MG63 (cell line): ENCODE results near the gene LDHD. TPM values are rescaled to one million over a fixed set of nuclear protein-coding genes. Genes with fewer than 3 reads are reported as not detected.

ENCODE experiments used
- DNase-seq: peaks from one replicate; pipeline ENCODE4 v3.0.0-alpha.2; 2020
- H3K27me3 ChIP-seq: fragments of 250-450 bp; sonication (Bioruptor Pico); 2 replicates; pipeline ENCODE4 v1.5.1; 2020; ENCODE audit warnings: mild to moderate bottlenecking, moderate library complexity
- H3K36me3 ChIP-seq: fragments of 250-450 bp; sonication (Bioruptor Pico); 2 replicates; pipeline ENCODE4 v1.5.1; 2020; ENCODE audit warnings: mild to moderate bottlenecking, moderate library complexity
- H3K4me3 ChIP-seq: fragments of 250-450 bp; sonication (Bioruptor Pico); 2 replicates; pipeline ENCODE4 v1.5.1; 2020; ENCODE audit warnings: mild to moderate bottlenecking, moderate library complexity
- H3K9me3 ChIP-seq: fragments of 250-450 bp; sonication (Bioruptor Pico); 2 replicates; pipeline ENCODE4 v1.5.1; 2020; ENCODE audit warnings: mild to moderate bottlenecking, moderate library complexity
- total RNA-seq: library from RNA; depleted of rRNA; stranded (reverse); fragments of >200 nt; shearing (Covaris generic); gene quantifications from 2 replicates; pipeline ENCODE4 v1.2.3, GENCODE V29; 2014; ENCODE audit warnings: low replicate concordance

Gene LDHD
- total RNA-seq, 1 experiment from 2014 or later: not detected

GRCh38 chr16:75121949-75122568, 5.5 kb upstream of the LDHD start:
- no peaks in the 10 kb centered on the region for H3K27me3 ChIP-seq
- 0 out of 2 replicates have a peak, but pooled peaks cover 2% of the 10 kb centered on the region for H3K9me3 ChIP-seq
- H3K4me3 ChIP-seq: no peak overlapping the region
- DNase-seq: no peak
- H3K36me3 ChIP-seq: no peaks in the 10 kb centered on the region

GRCh38 chr16:75120253-75120652, 3.7 kb upstream of the LDHD start:
- no peak for DNase-seq
- Histone ChIP-seq H3K4me3 (no peak overlapping the region), H3K27me3 (no peaks in the 10 kb centered on the region)

GRCh38 chr16:75118943-75119539, 2.5 kb upstream of the LDHD start:
- no peaks in the 10 kb centered on the region for H3K36me3 ChIP-seq
- 0 out of 2 replicates have a peak, but pooled peaks cover 2% of the 10 kb centered on the region for H3K9me3 ChIP-seq
- H3K4me3 ChIP-seq: no peak overlapping the region
- no peaks in the 10 kb centered on the region for H3K27me3 ChIP-seq
- no peak for DNase-seq

More at GRCh38 chr16:75120253-75120652, 3.7 kb upstream of the LDHD start:
- no peaks in the 10 kb centered on the region for H3K36me3 ChIP-seq
- H3K9me3 ChIP-seq: 0 out of 2 replicates have a peak, but pooled peaks cover 2% of the 10 kb centered on the region

GRCh38 chr16:75116911-75117245, 298 bp upstream of the LDHD start:
- Histone ChIP-seq H3K27me3 (no peaks in the 10 kb centered on the region), H3K4me3 (no peak overlapping the region), H3K36me3 (no peaks in the 10 kb centered on the region), H3K9me3 (no peaks in the 10 kb centered on the region)
- no peak for DNase-seq

DNA sequence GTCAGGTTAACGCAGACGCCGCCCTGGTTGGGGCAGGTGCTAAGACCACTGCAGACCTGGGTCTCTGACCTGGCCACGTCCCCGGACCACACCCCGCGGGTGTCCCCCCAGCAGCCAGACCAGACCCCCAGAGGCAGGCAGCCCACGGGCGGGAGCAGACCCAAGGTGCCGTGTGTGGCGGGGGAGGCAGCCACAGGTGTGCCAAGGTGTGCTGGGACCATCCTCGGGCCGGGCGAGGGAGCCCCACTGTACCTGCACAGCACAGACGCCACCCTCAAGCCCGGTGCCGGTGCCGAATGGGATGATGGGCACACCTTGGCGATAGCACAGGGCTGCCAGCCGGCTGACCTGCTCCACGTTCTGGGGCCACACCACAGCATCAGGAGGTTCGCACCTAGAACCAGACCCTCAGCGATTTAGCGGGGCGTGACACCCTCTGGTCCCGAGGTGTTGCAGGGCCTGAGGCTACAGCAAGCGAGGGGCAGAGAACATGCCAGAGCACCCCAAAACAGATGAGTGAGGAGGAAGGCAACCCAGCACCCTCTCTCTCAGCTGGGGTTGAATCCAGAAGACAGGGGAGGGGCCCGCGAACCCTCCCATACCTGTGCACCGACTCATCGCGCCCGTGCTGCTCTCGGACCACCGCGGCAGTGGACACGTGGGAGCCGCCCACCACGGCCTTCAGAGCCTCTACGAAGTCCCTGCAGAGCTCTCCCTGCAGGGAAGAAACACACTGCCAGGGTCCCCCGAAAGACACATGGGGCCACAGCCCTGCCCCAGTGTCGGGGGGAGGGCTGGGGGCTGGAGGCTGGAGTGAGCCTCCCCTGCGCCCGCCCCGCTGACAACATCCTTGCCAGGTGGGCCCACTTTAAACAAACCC, 1.4 kb downstream of the LDHD start:
- no peak for DNase-seq
- Histone ChIP-seq H3K4me3 (no peak overlapping the region), H3K27me3 (no peaks in the 10 kb centered on the region), H3K36me3 (no peaks in the 10 kb centered on the region), H3K9me3 (no peaks in the 10 kb centered on the region)

DNA sequence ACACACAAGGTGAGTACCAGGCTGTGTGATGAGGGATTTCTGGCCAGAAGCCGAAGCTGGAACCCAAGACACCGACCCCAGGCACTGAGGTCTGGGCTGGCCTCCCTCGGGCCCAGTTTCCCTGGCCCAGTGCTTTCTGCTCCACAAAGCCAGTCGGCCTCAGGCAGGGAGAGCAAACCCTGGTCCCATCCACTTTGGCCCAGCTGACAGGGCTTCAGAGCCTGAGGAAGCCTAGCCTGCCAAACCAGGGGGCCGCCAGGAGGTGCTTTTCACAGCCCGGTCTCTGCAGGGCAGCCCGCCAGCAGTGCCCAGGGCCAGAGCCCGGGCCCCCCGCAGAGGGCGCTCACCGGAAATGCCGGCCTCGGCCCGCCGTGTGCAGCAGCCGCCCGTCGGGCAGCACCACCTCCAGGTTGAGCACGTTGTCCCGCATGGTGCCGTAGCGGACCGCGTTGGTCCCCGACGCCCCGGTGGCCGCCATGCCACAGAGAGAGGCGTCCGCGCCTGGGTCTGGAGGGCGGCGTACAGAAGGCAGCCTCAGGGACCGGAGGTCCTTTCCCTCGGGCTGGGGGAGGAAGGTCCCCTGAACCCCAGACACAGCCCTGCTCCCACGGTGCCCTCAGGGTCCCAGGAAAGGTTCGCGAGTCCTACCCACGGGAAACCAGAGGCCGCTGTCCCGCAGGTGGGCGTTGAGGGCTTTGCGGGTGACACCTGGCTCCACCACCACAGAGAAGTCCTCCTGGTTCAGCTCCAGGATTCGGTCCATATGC, 2.2 kb downstream of the LDHD start:
- H3K9me3 ChIP-seq: no peaks in the 10 kb centered on the region
- H3K4me3 ChIP-seq: no peak overlapping the region
- DNase-seq: no peak
- no peaks in the 10 kb centered on the region for H3K27me3 ChIP-seq
- H3K36me3 ChIP-seq: no peaks in the 10 kb centered on the region

DNA sequence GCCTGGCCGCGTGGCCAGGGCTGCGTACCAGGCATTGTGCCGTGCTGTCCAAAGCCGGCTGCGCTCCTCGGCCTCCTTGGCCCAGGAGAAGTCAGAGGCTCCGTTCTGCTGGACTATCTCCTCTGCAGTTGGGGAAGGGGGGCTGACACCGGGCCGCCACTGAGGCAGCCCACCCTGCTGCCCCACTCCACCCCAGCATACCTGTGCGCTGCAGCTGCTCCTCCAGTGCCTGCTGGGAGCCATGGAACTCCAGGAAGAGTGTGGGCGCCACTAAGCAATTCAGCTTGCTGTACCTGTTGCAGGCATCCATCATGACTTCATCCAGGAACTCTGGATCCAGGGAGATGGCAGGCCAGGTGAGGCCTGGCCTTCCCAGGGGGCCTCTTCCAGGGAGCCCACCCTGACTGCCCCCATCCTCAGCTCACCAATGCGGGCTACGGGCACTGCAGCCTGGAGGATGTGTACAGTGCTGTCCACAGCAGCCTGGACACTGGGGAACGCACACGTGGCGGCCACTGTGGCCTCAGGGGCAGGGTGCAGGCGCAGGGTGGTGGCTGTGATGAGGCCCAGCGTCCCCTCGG, 2.9 kb downstream of the LDHD start:
- Histone ChIP-seq H3K4me3 (no peak overlapping the region), H3K9me3 (no peaks in the 10 kb centered on the region), H3K27me3 (no peaks in the 10 kb centered on the region), H3K36me3 (no peaks in the 10 kb centered on the region)
- DNase-seq: no peak

DNA sequence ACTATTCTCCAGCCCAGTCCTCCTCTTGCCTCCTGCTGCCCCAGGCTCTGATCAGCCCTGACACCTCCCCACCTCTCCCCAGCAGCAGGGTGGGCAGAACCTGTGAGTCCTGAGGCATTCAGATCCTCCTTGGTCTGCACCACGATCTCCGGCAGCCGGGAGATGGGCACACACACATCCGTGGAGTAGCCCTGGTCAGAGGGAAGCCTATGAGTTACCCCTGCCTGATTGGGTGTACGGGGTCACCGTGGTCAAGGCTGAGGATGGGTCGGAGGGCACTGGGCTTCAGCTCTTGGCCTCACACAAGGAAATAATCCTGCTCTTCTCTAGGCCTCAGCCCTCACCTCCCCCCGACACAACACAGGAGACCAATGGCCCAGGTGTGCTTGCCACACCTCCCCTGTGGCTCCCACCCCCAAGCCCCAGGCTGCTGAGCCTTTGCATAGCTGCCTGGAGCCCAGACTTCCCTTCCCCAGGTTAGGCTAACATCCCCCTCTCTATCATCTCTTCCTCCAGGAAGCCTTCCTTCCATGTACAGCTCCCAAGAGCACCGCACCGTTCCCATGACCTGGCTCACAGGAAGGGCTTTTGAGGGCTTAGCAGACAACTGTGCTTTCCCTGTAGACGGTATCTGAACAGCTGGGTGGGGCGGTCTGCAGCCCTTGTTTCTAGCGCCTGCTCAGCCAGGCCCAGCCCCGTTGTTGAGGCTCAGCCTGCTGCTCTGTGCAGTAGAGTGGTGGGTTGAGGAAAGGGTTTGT, 3.7 kb downstream of the LDHD start:
- Histone ChIP-seq H3K36me3 (no peaks in the 10 kb centered on the region), H3K9me3 (no peaks in the 10 kb centered on the region), H3K4me3 (no peak overlapping the region), H3K27me3 (no peaks in the 10 kb centered on the region)
- no peak for DNase-seq

DNA sequence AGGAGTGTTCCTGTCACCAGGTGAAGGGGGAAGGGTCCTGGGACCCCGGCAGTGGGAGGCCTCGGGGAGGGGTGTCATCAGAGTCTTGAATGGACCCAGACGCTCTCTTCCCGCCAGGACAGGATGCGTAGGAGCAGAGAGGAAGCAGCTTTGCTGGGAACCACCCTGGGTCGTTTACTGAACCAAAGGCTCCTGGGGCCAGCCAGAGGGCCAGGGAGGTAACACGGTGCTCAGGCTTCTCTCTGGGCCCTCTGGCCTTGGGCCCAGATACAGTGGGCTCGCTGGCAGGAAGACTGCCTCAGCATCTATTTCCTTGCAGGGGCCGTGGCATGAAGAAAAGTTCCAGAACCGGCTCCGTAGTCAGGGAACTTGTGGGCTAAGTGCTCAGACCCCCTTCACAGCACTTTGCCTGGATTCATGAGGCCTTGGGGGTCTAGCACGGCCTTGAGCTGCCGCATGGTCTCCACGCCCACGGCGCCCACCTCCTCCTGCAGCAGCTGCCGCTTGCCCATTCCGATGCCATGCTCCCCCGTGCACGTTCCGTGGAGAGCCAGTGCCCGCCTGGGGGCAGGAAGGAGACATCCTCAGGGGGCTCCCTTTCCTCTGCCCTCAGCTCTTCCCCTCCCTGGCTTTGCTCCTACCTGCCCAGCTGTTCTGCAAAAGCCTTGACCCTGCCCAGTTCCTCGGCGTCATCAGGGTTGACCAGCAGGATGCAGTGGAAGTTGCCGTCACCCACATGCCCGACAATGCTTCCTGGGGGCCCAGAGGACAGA, 4.4 kb downstream of the LDHD start:
- H3K4me3 ChIP-seq: no peak overlapping the region
- no peak for DNase-seq
- H3K36me3 ChIP-seq: no peaks in the 10 kb centered on the region
- H3K27me3 ChIP-seq: no peaks in the 10 kb centered on the region
- H3K9me3 ChIP-seq: no peaks in the 10 kb centered on the region

DNA sequence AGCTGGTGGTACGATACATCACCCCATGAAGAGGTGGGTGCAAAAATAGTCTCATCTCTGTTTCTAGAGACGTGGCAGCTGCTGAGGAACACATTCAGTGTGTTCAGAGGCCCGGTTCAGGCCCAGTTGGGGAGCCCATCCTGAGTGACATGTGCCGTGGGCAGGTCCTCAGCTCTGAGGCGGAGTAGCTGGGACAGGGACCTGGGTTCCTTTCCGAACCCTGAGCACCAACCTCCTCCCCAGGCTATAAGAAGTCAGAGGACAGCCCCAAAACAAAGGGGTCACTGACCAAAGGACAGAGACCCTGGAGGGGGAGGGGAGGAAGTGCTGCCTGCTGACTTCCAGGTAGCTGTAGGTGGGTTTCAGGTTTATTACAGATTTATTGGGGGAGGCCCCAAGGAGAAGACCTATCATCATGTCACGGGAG, 5.1 kb downstream of the LDHD start:
- DNase-seq: no peak
- Histone ChIP-seq H3K9me3 (no peaks in the 10 kb centered on the region), H3K27me3 (no peaks in the 10 kb centered on the region), H3K4me3 (no peak overlapping the region), H3K36me3 (no peaks in the 10 kb centered on the region)

DNA sequence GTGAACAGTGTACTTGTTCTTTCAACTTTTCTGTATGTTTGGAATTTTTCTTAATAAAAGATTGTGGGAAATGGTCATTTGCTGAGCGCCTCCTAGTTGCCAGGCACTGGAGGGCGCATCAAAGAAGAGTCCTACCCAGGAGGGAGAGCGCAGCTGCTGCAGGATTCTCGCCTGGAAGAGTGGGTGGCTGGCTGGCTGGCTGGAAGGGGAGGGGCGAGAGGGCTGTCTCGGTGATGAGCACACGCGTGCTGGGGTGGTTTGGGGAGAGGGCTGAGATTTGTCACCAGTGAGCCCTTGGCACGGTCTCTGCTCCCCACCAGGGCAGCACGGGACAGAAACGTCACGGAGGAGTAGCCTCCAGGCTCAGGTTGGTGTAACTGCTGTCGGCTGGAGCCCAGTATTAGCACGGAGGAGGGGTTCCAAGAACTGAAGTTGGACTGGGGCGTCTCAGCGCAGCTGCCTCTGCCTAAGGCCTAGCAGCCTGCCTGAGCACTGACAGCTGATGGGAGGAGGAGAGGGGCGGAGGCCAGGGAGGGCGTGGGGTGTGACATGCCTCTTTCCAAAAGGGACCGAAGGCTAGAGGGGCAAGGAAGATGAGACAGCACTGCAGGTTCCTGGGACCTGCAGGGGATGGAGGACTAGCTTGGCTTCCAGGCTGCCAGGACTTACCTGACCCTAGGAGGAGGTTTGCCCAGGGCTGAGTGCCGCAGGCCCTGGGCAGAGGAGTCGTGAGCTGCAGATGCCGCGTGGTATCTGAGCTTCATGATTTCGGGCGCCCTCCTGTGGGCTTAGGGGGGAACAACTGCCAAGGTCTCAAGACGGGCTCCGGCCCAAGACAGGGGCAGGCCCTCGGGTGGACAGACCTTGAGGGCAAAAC, 5.7 kb downstream of the LDHD start:
- no peaks in the 10 kb centered on the region for H3K36me3 ChIP-seq
- DNase-seq: peak; percentile 85
- no peaks in the 10 kb centered on the region for H3K27me3 ChIP-seq
- no peak overlapping the region for H3K4me3 ChIP-seq
- no peaks in the 10 kb centered on the region for H3K9me3 ChIP-seq

DNA sequence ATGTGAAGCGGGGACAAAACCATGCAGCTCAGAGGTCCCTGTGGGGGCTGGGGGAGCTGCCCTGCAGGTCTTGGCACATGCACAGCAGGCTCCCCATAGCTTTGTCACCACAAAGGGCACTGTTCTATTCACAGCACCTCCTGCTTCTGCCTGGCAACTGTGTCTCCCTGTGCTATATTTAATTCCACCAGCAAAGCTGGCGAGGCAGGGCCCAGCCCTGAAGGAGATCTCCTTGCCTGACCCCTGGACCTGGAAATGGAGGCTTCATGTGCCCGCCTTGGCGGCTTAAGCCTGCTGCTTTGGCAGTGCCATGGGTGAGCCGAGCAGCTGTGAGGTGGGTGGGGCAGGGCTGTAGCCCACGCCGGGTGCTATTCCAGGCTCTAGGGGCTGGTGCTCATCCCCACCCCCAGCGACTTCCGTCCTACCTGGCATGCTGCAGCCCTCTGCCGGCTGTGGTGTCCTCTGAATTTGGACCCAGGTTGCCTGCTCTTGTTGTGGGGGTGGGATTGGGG, 6.8 kb downstream of the LDHD start:
- H3K27me3 ChIP-seq: no peaks in the 10 kb centered on the region
- H3K9me3 ChIP-seq: no peaks in the 10 kb centered on the region
- no peak overlapping the region for H3K4me3 ChIP-seq
- H3K36me3 ChIP-seq: no peaks in the 10 kb centered on the region
- peak; percentile 57 for DNase-seq

GRCh38 chr16:75108792-75109731, 7.5 kb downstream of the LDHD start:
- no peaks in the 10 kb centered on the region for H3K36me3 ChIP-seq
- no peaks in the 10 kb centered on the region for H3K27me3 ChIP-seq
- DNase-seq: peak; percentile 96
- no peaks in the 10 kb centered on the region for H3K9me3 ChIP-seq
- no peak overlapping the region for H3K4me3 ChIP-seq
